Stimulated activated CD4-positive, alpha-beta T cell treated with anti-CD3 and anti-CD28 coated beads, TNF-alpha, amount 100 ng/mL, for 4 hours (primary cell): ENCODE measurements around the gene LDB1.

Source experiments
- DNase-seq, 3 experiments: peaks; one replicate each; pipeline ENCODE4 v3.0.0-alpha.2; 2020; ENCODE audit warnings: low read depth in 3 of 3

LDB1 gene

GRCh38 chr10:102120142-102120990 lies at the start of gene LDB1:
Gene LDB1 (minus strand): TSS chr10:102120368. CDS start chr10:102120110, 258 bp downstream.
- peak in 2 of 3 experiments; percentile 29 to 35 for DNase-seq

GRCh38 chr10:102167861-102168260 lies 47.7 kb upstream of the LDB1 start:
- no peak for DNase-seq

- DNase-seq, result no peak
Observed at GRCh38 chr10:102163342-102163989, 43.3 kb upstream of the LDB1 start.

- no peak for DNase-seq
Observed at GRCh38 chr10:102159831-102160230, 39.7 kb upstream of the LDB1 start.

- DNase-seq, result no peak
Observed at GRCh38 chr10:102159051-102159597, 39.0 kb upstream of the LDB1 start.

GRCh38 chr10:102157224-102157623 lies 37.1 kb upstream of the LDB1 start:
- no peak for DNase-seq

- DNase-seq, result no peak
Observed at GRCh38 chr10:102154466-102155116, 34.4 kb upstream of the LDB1 start.

GRCh38 chr10:102153093-102153620 lies 33.0 kb upstream of the LDB1 start:
- DNase-seq, result no peak

- peak in 2 of 3 experiments; percentile 26 to 48 for DNase-seq
Observed at GRCh38 chr10:102152545-102152890, 32.4 kb upstream of the LDB1 start.

- DNase-seq, result peak; percentile 99 to 100 (median 100)
Observed at GRCh38 chr10:102151774-102152544, 31.8 kb upstream of the LDB1 start, which contains the start of gene NOLC1. Gene NOLC1 (plus strand): TSS chr10:102152389. CDS start chr10:102152411, 22 bp downstream.

GRCh38 chr10:102150970-102151773 lies 31.0 kb upstream of the LDB1 start:
- no peak for DNase-seq

GRCh38 chr10:102148275-102148674 lies 28.1 kb upstream of the LDB1 start:
- DNase-seq, result no peak

- no peak for DNase-seq
Observed at GRCh38 chr10:102147561-102147960, 27.4 kb upstream of the LDB1 start.

GRCh38 chr10:102146971-102147428 lies 26.8 kb upstream of the LDB1 start:
- DNase-seq, result no peak

GRCh38 chr10:102141583-102142107 lies 21.5 kb upstream of the LDB1 start:
- DNase-seq, result no peak

GRCh38 chr10:102140913-102141540 lies 20.9 kb upstream of the LDB1 start:
- DNase-seq, result no peak

GRCh38 chr10:102140218-102140617 lies 20.1 kb upstream of the LDB1 start:
- no peak for DNase-seq

GRCh38 chr10:102139281-102140110 lies 19.3 kb upstream of the LDB1 start:
- no peak for DNase-seq
